Activated T-cell treated with anti-CD3 and anti-CD28 coated beads, Interleukin-2, amount 50 U/mL, for 1 hour (primary cell): ENCODE data around the gene KCNT1.

Source experiments
- DNase-seq: peaks from one replicate; pipeline ENCODE4 v3.0.0-alpha.2; 2020

Gene KCNT1

DNA sequence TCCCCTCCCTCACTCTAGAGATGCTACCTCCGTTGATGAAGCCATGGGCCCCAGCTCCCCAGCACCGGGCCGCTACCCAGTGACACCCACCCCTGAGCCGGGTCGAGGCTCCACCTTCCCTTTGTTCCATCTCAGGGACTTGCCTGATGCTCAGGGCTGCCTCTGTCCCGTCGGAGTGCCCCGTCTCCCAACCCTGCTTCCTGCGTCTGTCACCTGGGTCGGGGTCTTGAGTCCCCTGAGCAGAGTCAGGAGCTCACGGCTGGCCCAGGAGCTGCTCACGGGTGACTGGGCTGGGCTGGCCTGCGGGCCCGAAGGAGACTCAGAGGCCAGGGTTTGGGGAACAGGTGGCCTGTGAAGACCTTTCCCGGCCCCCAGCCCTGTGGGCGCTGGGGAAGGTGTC, 85.3 kb downstream of the KCNT1 start:
- no peak for DNase-seq

DNA sequence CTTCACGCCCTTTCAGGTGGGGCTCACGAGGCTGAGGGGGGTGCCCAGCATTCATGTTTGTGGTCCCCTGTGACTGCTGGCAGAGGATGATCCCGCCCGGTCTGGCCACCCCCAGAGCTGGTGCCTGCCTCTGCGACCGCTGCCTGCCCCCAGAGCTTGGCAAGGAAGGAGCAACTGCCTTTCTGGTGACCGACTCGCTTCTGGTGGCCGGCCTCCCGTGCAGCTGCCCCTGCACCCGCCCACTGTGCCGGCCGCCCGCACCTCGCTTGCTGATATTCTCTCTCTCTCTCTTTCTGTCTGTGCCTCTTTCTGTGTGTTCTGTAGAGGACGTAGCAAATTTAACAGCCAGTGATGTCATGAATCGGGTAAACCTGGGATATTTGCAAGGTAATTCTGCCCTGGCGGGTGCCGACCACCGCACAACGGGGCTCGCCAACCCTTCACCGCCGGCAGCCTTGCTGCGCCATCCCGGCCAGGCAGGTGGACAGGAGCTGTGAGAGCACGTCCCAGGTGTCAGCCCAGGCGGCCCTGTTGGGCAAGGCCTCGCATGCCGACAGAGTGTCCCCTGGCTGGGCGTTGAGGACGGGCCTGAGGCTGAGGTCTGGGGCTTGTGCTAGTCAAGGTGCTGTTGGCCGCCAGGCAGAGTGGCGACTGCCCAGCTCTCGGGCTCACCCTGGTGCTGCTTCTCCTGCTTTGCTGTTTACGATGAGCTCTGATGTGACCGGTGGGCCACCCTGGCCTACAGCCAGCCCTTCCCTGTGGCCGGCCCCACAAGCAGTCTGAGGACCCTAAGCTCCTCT, 86.0 kb downstream of the KCNT1 start:
- no peak for DNase-seq

- DNase-seq: no peak
These were observed 86.8 kb downstream of the KCNT1 start for GRCh38 chr9:135788576-135789300.

DNA sequence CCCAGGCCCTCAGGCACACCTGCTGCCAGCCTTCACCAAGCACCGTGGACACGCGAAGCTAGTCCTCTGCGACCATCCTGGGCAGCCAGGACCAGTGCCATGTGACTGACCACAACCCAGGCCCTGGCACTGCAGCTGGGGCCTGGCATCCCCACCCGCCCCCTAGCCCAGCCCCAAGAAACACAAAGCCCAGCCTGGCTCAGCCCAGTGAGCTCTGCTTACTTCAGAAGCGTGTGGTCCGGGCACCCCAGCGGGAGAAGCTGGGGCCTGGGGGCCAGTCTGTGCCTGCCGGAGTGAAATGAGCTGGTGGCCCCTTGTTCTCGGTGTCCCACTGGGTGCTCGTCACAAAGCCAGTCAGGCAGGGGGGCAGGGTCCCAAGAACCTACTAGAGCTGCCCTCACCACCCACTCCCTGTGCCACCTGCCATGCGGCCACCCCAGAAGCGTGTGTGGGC, 87.9 kb downstream of the KCNT1 start:
- DNase-seq: no peak

- no peak for DNase-seq
These were observed 88.4 kb downstream of the KCNT1 start for GRCh38 chr9:135790356-135790755.

DNA sequence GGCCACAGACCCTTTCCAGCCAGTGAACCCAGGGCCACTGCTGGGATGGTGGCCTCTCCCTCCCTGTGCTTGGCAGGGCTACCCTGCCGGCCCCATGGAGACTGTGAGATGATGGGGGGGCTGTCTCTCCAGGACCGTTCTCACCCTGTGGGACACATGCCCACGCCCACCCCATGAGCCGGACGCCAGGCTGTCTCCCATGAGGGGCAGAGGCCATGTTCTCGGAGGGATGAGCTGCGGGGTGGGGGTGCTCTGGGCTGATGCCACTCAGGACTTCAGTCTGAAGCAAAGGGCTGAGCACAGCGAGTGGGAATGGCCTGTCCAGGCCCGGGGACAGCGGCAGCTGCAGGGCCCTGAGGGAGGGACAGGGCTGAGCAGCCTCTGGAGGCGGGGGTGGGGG, 88.9 kb downstream of the KCNT1 start:
- no peak for DNase-seq

- DNase-seq: no peak
These were observed 89.7 kb downstream of the KCNT1 start for GRCh38 chr9:135791431-135792267.

- DNase-seq: no peak
These were observed 90.5 kb downstream of the KCNT1 start for GRCh38 chr9:135792268-135793128.

DNA sequence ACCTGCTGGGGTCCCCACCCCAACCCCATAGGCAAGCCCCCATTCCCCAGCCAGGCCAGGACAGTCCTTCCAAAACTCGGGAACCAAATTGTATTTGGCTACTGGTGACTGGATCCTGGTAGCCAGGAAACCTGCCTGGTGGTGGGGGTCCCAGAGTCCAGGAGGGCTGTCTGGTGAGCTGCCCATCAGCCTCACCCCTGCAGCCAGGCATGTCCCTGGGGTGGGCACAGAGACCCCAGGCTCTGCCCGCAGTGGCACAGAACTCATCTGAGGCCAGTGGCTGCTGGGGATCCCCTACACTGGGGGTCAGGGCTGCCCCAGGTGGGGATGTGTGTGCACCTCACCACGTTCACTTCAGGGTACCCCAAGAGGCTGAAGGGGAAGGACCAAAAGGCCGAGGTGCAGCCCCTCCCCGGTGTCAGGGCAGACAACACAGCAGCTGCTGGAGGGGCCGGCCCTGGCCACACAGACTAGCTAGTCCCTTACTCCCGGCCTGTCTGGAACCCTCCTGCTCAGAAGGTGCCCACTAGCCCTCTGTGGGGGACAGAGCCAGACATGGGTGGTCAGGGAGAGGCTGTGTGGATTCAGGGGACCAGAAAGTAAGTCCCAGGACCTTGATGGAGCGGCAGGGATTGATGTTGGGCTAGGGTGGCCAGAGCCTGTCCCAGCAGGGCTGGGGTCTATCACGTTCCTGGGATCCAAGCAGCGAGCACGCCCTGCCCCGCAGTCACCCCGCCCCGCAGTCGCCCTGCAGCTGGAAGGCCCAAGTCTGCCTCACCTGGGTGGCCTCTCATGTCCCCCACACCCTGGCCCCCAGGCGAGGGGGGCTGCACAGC, 91.5 kb downstream of the KCNT1 start:
- DNase-seq: no peak

GRCh38 chr9:135794057-135794335, 92.0 kb downstream of the KCNT1 start:
- no peak for DNase-seq

DNA sequence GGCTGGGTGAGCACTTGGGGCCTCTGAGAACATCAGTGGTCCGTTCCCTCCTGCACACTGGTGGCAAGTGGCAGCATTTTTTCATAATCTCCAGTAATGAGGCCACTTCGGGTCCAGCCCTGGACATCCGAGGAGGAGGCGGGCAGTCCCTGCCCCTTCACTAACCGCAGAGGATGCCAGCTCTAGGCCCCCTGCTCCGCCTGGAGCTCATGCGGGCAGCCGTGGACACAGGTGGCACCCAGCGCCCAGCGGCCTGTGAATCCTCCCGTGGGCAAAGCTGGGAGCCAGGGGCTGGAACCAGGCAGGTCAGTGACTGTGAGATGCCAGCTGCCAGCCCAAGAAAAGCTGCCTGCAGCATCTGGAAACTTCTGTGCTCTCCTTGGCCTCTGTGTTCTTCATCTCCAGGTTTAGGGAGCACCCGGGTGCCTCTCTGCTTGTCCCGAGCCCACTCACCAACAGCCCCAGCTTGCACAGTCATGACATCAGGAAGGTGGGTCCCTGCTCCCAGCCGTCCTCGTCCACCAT, 92.4 kb downstream of the KCNT1 start:
- no peak for DNase-seq

- no peak for DNase-seq
These were observed 93.4 kb downstream of the KCNT1 start for GRCh38 chr9:135795391-135795790.

DNA sequence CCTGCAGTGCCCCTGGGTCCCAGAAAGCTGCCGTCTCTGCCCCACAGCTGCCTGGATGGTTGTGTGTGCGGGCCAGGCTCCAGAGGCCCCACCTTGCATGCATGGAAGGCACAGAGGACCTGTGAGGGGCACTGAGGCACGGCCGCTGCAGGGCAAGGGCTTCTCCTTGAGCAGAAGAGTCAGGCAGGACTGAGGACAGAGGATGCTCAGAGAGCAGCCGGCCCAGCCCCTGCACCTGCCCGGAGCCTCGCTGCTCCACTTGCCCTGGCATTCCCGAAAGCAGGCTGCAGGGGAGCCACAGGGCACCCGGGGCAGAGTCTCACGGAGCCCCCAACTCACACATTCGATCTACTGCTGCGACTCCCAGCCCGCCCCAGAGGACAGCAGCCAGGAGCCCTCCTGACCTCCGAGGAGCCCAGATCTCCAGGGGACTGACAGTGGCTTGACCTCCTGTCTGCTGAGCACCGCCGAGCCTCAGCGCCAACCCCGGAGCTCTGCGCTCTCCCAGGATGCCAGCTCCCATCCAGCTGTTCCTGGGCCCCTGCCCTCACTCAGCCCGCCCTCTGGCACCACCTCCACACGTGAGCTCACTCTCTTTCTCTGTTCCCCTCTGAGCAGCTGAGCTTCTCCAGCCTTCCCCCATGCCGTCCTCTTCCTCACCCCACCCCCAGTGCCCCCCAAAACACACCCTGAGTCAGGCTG, 95.0 kb downstream of the KCNT1 start:
- no peak for DNase-seq

- DNase-seq: peak; percentile 28
These were observed 95.7 kb downstream of the KCNT1 start for GRCh38 chr9:135797507-135798262.

GRCh38 chr9:135798263-135798585, 96.2 kb downstream of the KCNT1 start:
- DNase-seq: no peak

- no peak for DNase-seq
These were observed 97.3 kb downstream of the KCNT1 start for GRCh38 chr9:135799261-135799660.

DNA sequence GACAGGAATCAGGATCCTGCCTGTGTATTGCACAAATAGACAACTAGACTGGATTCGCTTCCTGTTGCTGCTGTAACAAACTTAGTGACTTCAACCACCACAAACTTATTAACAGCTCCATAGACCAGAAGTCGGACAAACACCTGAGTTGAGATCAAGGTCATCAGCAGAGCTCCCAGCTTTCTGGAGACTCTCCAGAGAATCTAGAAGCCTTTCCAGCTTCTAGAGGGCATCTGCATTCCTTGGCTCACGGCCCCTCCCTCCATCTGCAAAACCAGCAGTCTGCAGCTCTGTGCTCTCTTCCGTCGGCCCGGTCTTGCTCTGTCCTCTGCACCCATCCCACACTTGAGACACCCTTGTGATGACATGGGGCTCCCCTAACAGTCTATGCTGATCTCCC, 99.1 kb downstream of the KCNT1 start:
- DNase-seq: no peak

DNA sequence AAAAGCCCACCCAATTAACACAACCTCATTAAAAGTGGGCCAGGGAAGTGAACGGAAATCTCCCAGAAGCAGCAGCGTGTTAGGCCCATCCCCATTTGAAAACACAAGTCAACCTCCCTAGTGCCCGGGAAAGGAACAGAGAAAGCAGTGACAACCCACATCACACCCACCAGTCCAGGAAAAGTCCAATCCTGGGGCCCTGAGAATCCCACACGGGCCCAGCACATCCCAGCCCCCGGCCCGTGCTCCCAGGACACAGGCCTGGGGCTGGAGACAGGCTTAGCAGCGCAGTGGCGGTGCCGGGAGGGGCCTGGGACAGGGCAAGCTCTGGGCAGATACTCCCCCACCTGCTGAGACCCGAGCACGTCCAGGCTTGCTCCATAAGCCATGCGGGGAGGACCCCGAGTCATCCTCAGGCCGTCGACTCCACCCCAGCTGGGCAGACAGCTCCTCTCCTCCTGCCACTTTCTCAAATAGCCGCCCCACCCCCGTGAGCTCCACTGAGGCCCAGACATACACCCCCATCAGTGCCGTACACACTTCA, 101.0 kb downstream of the KCNT1 start:
- DNase-seq: no peak

DNA sequence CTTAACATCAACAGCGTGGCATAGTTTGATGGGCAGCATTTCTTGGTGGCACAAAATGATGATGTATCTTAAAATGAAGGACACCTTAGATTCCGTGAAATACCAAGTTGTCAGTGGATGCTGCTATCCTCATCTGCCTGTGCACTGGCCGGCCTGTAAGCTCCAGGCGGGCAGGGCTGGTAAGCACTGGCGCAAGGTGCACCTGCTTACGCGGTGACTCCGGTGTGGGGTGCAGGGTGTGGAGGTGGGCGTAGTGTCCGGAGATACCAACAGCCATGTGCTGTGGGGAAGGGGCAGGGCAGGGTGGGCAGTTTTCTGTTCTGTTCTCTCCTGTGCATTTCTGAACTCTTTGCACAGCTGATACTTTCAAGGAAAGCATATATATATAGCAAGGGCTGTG, 101.5 kb downstream of the KCNT1 start:
- no peak for DNase-seq
